ENCODE results near the gene BCL7C. TPM values are rescaled to one million over a fixed set of nuclear protein-coding genes. Genes with fewer than 3 reads are reported as not detected.

The BCL7C gene
- total and polyA plus RNA-seq, 2 of the 13 experiments (the other 11 are each of a cell fraction or from before 2014, with no cell fraction given), result 17.7 to 33.8 TPM

DNA sequence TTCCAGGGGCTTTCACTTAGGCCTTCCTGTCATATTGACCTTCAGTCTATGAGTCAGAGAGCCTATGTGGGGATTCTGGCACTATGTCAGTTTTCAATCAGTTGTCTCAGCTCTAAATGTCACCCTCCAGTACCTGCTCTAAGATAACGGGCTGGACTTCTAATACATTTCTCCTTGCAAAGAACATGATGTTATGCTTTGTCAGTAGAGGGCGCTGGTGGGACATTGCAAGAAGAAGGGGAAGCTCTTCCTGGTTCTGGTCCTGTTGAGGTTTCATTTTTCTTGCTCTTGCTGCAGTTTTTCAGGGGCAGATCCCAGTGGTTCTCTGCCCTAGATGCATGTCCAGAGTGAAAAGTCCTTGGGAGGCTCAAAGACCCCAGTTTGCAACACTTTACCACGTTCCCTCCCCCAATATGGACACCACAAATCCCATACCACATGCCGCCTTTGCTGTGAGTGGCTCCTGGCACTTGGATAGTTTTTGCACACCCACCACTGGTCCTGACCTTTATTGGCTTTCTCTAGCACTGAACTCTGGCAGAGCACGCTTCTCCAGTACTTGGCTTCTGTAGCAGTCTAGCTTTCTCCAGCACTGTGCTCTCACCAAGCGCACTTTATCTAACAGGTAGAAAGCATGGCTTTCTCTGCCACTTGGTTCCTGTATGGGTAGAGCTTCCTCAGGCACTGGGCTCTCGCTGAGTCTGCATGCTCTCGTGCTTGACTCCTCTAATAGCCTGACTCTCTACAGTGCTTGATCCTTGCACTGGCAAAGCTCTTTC is 49.0 kb downstream of the BCL7C start (continued):
- TF ChIP-seq ESRRA (CRISPR knock-in tag; IDR thresholded peaks at IDR 0.05; ENCODE audit: low read depth) (0 out of 2 replicates have a peak, but pooled peaks have one; percentile 23), GABPB1 (CRISPR knock-in tag; IDR thresholded peaks at IDR 0.05) (peak; percentile 44; the same call in 1 of the 2 replicates), NFATC3 (CRISPR knock-in tag; IDR thresholded peaks at IDR 0.05) (no peak), ZNF17 (CRISPR knock-in tag; IDR thresholded peaks at IDR 0.05) (no peak), ELF1 (CRISPR knock-in tag; IDR thresholded peaks at IDR 0.05) (peak; percentile 93), ZNF275 (CRISPR knock-in tag; IDR thresholded peaks at IDR 0.05; ENCODE audit: borderline replicate concordance) (peak; percentile 42; the same call in 1 of the 2 replicates), ZNF124 (CRISPR knock-in tag; IDR thresholded peaks at IDR 0.05) (0 out of 2 replicates have a peak, but pooled peaks have one; percentile 13), ZNF207 (IDR thresholded peaks at IDR 0.05; ENCODE audit: borderline replicate concordance) (no peak), ZNF616 (CRISPR knock-in tag; IDR thresholded peaks at IDR 0.05; ENCODE audit: low read depth) (no peak), ZNF329 (CRISPR knock-in tag; IDR thresholded peaks at IDR 0.05; ENCODE audit: low read depth) (no peak), ZNF572 (CRISPR knock-in tag; IDR thresholded peaks at IDR 0.05) (peak; percentile 77; the same call in 1 of the 2 replicates), DNMT1 (CRISPR knock-in tag; IDR thresholded peaks at IDR 0.05) (peak; percentile 79), ZSCAN21 (CRISPR knock-in tag; IDR thresholded peaks at IDR 0.05; ENCODE audit: borderline replicate concordance) (no peak), ZNF367 (CRISPR knock-in tag; IDR thresholded peaks at IDR 0.05; ENCODE audit: borderline replicate concordance) (no peak), MTA3 (CRISPR knock-in tag; IDR thresholded peaks at IDR 0.05) (no peak), ZNF484 (CRISPR knock-in tag; IDR thresholded peaks at IDR 0.05; ENCODE audit: borderline replicate concordance, low read depth) (no peak), NR2F1 (CRISPR knock-in tag; IDR thresholded peaks at IDR 0.05) (peak in 1 of 2 experiments; percentile 45; a peak in 1 of 4 replicates), ZNF678 (CRISPR knock-in tag; IDR thresholded peaks at IDR 0.05) (no peak), SIN3A (IDR thresholded peaks at IDR 0.05; ENCODE audit: borderline replicate concordance, low read depth, low read length) (no peak), FOXK2 (IDR thresholded peaks at IDR 0.05) (no peak), EED (CRISPR knock-in tag; IDR thresholded peaks at IDR 0.05) (no peak), GABPA (IDR thresholded peaks at IDR 0.05; ENCODE audit: low read depth, low read length) (no peak), GABPA (CRISPR knock-in tag; IDR thresholded peaks at IDR 0.05; ENCODE audit: low read depth) (peak; percentile 58), ZNF652 (CRISPR knock-in tag; IDR thresholded peaks at IDR 0.05; ENCODE audit: borderline replicate concordance, low read depth) (peak; percentile 37; the same call in 1 of the 2 replicates), ZNF562 (CRISPR knock-in tag; IDR thresholded peaks at IDR 0.05; ENCODE audit: borderline replicate concordance) (no peak), TBL1XR1 (IDR thresholded peaks at IDR 0.05; ENCODE audit: borderline replicate concordance, low read length, partially characterized antibody) (peak; percentile 49), ISL2 (CRISPR knock-in tag; IDR thresholded peaks at IDR 0.05) (no peak), ATF1 (CRISPR knock-in tag; IDR thresholded peaks at IDR 0.05) (peak; percentile 27; the same call in 1 of the 2 replicates), TAF1 (CRISPR knock-in tag; IDR thresholded peaks at IDR 0.05) (peak; percentile 63; the same call in 1 of the 2 replicates), ZNF766 (CRISPR knock-in tag; IDR thresholded peaks at IDR 0.05; ENCODE audit: borderline replicate concordance) (no peak)
- TF ChIP-seq, protein P1, sequence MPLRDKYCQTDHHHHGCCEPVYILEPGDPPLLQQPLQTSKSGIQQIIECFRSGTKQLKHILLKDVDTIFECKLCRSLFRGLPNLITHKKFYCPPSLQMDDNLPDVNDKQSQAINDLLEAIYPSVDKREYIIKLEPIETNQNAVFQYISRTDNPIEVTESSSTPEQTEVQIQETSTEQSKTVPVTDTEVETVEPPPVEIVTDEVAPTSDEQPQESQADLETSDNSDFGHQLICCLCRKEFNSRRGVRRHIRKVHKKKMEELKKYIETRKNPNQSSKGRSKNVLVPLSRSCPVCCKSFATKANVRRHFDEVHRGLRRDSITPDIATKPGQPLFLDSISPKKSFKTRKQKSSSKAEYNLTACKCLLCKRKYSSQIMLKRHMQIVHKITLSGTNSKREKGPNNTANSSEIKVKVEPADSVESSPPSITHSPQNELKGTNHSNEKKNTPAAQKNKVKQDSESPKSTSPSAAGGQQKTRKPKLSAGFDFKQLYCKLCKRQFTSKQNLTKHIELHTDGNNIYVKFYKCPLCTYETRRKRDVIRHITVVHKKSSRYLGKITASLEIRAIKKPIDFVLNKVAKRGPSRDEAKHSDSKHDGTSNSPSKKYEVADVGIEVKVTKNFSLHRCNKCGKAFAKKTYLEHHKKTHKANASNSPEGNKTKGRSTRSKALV (CRISPR knock-in tag; IDR thresholded peaks at IDR 0.05), result no peak

Data from HepG2 (cell line).